VCaP (cell line): Measurements from ENCODE around the gene ARHGEF4.

Source experiments
- H3K27ac ChIP-seq: fragments of 450-650 bp; 2 replicates; pipeline ENCODE4 v1.5.1; 2017
- TF ChIP-seq, protein P1 (sequence below): fragments of 450-650 bp; conservative IDR thresholded peaks from 2 replicates; pipeline ENCODE4 v1.5.1; 2017; ENCODE audit warnings: mild to moderate bottlenecking, moderate library complexity

Gene ARHGEF4

GRCh38 chr2:130975729-130976128, 139.0 kb downstream of the ARHGEF4 start:
- TF ChIP-seq, protein P1, sequence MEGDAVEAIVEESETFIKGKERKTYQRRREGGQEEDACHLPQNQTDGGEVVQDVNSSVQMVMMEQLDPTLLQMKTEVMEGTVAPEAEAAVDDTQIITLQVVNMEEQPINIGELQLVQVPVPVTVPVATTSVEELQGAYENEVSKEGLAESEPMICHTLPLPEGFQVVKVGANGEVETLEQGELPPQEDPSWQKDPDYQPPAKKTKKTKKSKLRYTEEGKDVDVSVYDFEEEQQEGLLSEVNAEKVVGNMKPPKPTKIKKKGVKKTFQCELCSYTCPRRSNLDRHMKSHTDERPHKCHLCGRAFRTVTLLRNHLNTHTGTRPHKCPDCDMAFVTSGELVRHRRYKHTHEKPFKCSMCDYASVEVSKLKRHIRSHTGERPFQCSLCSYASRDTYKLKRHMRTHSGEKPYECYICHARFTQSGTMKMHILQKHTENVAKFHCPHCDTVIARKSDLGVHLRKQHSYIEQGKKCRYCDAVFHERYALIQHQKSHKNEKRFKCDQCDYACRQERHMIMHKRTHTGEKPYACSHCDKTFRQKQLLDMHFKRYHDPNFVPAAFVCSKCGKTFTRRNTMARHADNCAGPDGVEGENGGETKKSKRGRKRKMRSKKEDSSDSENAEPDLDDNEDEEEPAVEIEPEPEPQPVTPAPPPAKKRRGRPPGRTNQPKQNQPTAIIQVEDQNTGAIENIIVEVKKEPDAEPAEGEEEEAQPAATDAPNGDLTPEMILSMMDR: no peak
- no peak overlapping the region for H3K27ac ChIP-seq

DNA sequence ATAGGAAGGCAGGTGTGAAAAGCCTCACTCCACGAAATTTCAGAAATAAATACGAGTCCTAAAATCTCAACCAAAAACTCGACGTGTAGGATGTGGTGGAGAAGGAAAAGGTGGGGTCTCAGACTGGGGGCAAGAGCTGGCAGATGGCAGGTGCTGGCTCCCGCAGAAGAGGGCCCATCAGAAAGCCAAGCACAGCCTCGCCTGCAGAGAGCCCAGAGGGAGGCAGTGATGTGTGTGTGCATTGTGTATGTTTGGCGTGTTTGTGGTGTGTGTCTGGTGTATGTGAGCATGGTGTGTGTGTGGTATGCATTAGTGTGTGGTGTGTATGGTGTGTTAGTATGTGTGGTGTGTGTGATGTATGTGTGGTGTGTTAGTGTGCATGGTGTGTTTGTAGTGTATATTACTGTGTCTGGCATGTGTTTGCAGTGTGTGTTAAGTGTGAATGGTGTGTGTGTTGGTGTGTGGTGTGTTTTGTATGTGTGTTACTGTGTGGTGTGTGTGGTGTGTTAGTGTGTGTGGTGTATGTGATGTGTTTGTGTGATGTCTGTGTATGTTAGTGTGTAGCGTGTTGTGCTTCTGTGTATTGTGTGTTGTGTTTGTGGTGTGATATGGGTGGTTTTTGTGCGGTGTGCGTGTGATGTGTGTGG, 140.0 kb downstream of the ARHGEF4 start:
- no peak overlapping the region for H3K27ac ChIP-seq
- TF ChIP-seq, protein P1: no peak

- H3K27ac ChIP-seq: no peak overlapping the region
- TF ChIP-seq, protein P1: no peak
These were observed 140.8 kb downstream of the ARHGEF4 start for GRCh38 chr2:130977461-130978050.

GRCh38 chr2:130981667-130982066, 145.0 kb downstream of the ARHGEF4 start:
- H3K27ac ChIP-seq: no peak overlapping the region
- TF ChIP-seq, protein P1: no peak

GRCh38 chr2:130985206-130985780, 148.6 kb downstream of the ARHGEF4 start:
- no peak overlapping the region for H3K27ac ChIP-seq

GRCh38 chr2:130985831-130986649, 149.3 kb downstream of the ARHGEF4 start:
- H3K27ac ChIP-seq: peak overlapping the region; percentile 80
- TF ChIP-seq, protein P1: no peak

More at GRCh38 chr2:130985206-130985780, 148.6 kb downstream of the ARHGEF4 start:
- TF ChIP-seq, protein P1: no peak
